Epithelial cell of proximal tubule (primary cell): ENCODE measurements around the gene TRIM44. TPM values are rescaled to one million over a fixed set of nuclear protein-coding genes. Genes with fewer than 3 reads are reported as not detected.
"Not testable (repeated sequence)": the region's sequence is repeated elsewhere in the genome, so short reads cannot be mapped to it uniquely, and the experiment has no call there.

Experiments
- DNase-seq: peaks from one replicate; pipeline ENCODE4 v3.0.0-alpha.2; 2011; ENCODE audit warnings: low read depth
- H3K4me3 ChIP-seq: 2 replicates; pipeline ENCODE4 v1.5.1; 2011; ENCODE audit warnings: low read depth, mild to moderate bottlenecking, low read length
- total RNA-seq: library from RNA; depleted of rRNA; stranded (reverse); fragments of >200 nt; gene quantifications from 2 replicates; pipeline ENCODE4 v1.2.3, GENCODE V29; 2015
- TF ChIP-seq, protein P1 (sequence below): conservative IDR thresholded peaks from 2 replicates; pipeline ENCODE4 v1.5.1; 2012; ENCODE audit warnings: low read depth, mild to moderate bottlenecking, low read length

The TRIM44 gene
- total RNA-seq, 1 donor from 2014 or later = 42.1 TPM

DNA sequence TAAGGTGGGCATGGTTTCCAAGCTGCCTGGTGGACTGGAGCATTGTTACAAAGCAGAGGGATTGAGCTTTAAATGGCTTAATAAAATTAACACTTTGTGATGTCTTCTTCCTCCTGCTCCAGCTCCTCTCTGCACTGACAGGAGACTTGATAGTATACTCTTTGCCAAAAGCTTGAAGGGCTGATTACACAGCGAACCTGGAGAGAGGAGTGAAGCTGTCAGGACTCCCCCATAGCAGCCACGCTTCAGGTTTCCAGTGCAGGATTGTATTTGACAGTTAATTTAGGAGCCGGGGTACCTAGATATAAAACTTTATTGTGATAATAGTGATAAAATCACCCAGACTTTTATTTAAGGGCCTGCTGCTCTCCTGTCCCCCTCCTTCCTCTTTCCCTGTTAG, 50.0 kb downstream of the TRIM44 start:
- no peak overlapping the region for H3K4me3 ChIP-seq
- DNase-seq = no peak
- TF ChIP-seq, protein P1, sequence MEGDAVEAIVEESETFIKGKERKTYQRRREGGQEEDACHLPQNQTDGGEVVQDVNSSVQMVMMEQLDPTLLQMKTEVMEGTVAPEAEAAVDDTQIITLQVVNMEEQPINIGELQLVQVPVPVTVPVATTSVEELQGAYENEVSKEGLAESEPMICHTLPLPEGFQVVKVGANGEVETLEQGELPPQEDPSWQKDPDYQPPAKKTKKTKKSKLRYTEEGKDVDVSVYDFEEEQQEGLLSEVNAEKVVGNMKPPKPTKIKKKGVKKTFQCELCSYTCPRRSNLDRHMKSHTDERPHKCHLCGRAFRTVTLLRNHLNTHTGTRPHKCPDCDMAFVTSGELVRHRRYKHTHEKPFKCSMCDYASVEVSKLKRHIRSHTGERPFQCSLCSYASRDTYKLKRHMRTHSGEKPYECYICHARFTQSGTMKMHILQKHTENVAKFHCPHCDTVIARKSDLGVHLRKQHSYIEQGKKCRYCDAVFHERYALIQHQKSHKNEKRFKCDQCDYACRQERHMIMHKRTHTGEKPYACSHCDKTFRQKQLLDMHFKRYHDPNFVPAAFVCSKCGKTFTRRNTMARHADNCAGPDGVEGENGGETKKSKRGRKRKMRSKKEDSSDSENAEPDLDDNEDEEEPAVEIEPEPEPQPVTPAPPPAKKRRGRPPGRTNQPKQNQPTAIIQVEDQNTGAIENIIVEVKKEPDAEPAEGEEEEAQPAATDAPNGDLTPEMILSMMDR = no peak

DNA sequence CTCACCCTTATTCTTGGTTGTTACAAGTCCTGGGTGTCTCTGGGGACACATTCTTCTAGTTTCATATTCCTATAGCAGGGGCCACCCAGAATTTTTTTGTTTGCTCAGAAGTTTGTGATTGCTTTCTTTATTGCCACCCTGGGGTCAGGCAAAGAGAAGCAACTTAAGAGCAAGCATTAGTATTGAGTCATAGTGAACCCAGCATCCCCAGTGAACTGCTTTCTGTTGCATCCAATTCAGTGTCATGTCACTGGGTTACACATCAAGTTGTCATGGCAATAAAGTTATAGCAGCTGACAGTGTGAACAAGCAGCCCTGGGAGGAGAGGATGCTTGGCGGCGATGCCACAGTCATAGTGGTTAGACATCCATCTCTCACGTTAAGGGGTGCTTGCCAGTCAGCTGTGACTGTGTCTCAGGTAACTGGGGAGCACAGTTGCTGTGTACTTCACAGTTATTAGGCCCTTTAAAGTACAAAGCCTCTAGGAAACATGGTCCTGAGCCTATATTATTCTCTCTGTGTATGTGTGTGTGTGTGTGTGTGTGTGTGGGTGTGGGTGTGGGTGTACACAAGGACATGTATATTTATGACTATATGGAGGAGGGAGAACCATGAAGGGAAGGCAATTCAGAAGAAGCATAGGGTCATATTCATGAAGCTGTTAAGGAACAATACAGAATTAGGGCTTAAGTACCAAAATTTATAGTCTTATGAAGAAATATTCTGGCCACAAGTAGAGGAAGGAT, 52.5 kb downstream of the TRIM44 start:
- DNase-seq = no peak
- TF ChIP-seq, protein P1 = no peak

GRCh38 chr11:35715677-35716076, 53.1 kb downstream of the TRIM44 start:
- DNase-seq, H3K4me3 ChIP-seq: not testable (repeated sequence)

More for the DNA sequence above, 52.5 kb downstream of the TRIM44 start:
- no peak overlapping the region for H3K4me3 ChIP-seq

- TF ChIP-seq, protein P1 = peak; percentile 44
- DNase-seq = no peak
- H3K4me3 ChIP-seq = no peak overlapping the region
Observed at GRCh38 chr11:35717043-35717442, 54.5 kb downstream of the TRIM44 start.

DNA sequence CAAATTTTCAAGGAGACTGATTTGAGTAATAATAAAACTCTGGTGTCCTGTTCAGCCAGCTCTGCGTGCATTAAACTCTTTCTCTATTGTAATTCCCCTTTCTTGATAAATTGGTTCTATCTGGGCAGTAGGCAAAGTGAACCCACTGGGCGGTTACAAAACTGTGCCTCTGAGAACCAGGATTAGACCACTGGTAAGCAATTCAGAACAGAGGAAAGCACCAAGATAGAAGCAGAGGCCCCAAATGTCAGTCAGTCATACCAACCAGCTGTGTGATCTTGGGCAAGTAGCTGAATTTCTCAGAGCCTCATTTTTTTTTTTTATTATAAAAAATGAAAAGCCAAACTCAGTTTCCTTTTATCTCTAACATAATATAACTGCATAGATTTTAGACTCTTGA, 54.9 kb downstream of the TRIM44 start:
- DNase-seq = no peak
- TF ChIP-seq, protein P1 = no peak
- H3K4me3 ChIP-seq = no peak overlapping the region

DNA sequence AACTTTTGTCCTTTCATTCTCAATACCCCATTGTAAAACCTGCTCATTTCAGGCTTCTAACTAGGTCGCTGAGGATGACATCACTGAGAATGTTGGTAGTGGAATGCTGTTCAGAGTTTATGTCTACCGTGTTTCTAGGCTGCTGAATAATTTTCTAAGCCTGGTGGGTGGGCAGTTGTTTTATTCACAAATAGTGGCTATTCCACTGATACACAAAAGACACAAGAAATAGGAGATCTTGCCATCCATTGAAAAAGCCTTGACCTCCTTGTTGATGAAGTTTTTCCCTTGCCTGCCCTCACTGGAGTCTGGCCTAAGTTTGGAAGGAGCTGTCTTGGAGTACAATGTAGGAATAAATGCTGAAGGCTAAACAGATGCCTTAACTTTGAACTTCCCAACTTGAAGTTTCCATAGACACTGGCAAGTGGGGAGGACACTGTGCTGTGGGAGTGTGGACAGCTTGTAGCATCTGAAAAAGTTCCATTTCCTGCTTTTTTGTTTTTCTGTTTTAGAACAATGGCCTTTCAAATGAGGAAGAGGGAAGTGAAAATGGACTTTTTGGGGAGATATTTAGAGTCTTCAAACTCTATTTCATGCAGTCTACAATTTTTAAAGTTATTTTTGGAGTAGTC, 59.2 kb downstream of the TRIM44 start:
- no peak overlapping the region for H3K4me3 ChIP-seq
- TF ChIP-seq, protein P1 = no peak
- no peak for DNase-seq

GRCh38 chr11:35722641-35723040, 60.1 kb downstream of the TRIM44 start:
- DNase-seq = no peak
- TF ChIP-seq, protein P1 = no peak
- no peak overlapping the region for H3K4me3 ChIP-seq
